Peyer's patch (tissue), 4 donors: ENCODE measurements around the gene SLC25A23.

Source experiments
- CTCF ChIP-seq, 6 experiments: fragments of 450-650 bp in 4 of 6; fragments of 200-600 bp in 2 of 6; sonication (generic) in 1 of 6; IDR thresholded peaks; one replicate each; pipeline ENCODE4 v1.5.1; 2017 to 2019; ENCODE audit warnings: antibody characterized with exemption in 6 of 6, mild to moderate bottlenecking in 3 of 6, moderate library complexity in 1 of 6
- POLR2A ChIP-seq, 2 donors: fragments of 450-650 bp; IDR thresholded peaks; one replicate each; pipeline ENCODE4 v1.5.1; 2017; ENCODE audit warnings: antibody characterized with exemption in 2 of 2, mild to moderate bottlenecking in 2 of 2, moderate library complexity in 2 of 2

DNA sequence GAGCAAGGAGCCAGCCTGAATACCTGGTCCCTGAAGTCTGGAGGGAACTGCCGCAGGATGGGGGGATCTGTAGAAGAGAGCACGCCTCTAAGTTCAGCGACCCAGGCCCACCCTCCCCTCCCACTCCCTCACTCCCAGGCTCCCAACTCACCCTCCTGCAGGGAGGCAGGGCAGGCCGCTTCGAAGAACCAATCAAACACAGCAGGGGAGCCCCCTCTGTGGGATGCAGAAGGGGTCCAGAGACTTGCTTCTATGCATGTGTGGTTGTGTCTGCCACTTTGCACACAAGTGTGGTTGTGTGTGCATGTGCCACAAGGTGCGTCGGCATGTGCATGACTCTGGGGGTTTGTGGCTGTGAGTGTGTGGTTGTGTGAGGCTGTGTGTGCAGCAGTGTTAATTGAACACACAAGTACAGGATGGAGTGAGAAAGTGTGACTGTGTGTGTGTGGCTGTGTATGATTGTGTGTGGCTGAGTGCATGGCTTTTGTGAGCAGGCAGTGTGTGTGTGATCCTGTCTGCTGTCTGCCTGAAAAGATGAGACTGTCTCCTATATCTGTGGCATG lies 20.3 kb upstream of the SLC25A23 start:
- TF ChIP-seq POLR2A (IDR thresholded peaks at IDR 0.05) (no peak), CTCF (IDR thresholded peaks at IDR 0.05) (no peak)
